Islet precursor cell (in vitro differentiated cells): ENCODE results near the gene CDH23.

Source experiments
- DNase-seq: peaks from one replicate; pipeline ENCODE4 v3.0.0-alpha.2; 2018

CDH23 gene

GRCh38 chr10:71569775-71570588, 173.3 kb downstream of the CDH23 start:
- peak; percentile 81 for DNase-seq

- no peak for DNase-seq
Observed at GRCh38 chr10:71571460-71572175, 174.9 kb downstream of the CDH23 start.

DNA sequence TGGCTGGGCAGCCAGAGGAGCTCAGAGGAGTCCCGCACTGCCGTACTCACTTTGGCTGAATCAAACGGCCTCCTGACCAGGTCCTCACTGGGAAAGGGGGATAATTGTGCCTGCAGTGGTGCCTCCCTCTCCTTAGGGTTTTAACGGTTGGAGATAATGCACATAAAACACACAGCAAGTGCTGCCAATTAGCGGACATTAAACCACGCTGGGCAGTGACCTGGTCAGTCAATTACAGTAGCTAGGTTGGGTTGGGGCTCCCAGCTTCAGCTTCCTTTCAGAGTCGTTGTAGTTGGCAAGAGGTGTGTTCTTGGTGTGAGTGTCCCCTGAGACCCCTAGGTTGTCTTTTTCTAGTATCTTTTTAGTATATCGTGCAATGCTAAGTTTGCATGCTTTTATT, 176.2 kb downstream of the CDH23 start:
- no peak for DNase-seq

DNA sequence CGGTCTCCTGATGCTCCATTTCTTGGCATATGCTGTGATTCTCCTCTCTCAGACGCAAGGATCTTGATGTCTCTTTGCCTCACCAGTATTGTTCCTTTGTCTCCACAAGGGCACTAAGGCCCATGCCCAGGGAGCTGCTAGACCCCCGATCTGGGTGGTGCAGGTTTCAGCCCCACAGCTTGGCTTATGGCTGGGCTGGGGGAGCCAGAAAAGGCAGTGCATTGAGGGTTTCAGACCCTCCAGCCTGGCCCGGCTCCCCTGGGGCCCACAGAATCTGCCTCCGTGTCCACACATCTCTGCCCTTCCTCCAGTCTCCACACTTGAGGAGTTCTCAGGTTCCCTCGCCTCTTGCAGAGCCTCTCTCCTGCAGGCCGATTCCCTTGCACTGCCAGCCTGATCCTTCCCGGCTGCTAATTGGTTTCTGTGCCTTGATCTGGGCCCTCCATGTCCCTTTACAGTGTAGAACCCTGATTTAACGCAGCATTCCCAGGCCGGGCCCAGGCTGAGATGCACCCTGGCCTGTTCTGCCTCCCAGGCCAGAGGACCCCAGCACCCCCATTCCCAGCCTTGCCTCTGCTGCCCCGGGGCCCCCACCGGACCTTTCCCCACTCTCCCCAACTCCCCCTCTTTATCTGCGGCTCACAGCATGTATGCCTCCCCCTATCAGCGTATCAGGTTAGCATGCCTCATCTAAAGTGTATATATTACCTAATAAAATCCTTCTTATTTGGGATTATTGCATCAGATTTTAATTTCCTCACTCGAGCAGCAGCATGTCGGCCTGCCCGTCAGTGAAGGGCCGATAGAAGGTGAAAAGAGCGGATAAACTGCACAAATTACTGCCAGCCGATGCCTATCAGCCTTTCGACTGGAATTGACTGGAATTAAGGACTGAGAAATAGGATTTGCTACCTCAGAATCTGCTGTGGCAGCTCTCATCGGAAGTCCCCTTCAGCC, 177.1 kb downstream of the CDH23 start:
- no peak for DNase-seq

DNA sequence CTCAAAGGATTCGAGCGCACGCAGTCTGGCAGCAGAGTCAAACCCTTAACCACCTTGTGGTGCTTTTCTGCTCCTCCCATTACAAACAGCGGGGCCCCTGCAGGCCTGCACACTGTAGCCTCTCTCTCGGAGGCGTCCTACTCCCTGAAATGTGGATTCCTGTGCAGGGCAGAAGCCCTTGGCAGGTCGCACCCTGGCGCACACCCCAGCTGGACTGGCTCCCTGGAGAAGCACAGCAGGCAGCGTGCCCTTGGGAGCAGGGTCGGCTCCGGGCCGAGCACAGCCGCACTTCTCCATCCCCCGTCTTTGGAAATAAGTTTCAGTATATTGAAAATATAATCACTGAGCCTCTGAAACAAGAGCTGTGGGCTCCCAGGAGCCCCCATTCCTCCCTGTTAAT, 178.7 kb downstream of the CDH23 start:
- DNase-seq, result no peak

DNA sequence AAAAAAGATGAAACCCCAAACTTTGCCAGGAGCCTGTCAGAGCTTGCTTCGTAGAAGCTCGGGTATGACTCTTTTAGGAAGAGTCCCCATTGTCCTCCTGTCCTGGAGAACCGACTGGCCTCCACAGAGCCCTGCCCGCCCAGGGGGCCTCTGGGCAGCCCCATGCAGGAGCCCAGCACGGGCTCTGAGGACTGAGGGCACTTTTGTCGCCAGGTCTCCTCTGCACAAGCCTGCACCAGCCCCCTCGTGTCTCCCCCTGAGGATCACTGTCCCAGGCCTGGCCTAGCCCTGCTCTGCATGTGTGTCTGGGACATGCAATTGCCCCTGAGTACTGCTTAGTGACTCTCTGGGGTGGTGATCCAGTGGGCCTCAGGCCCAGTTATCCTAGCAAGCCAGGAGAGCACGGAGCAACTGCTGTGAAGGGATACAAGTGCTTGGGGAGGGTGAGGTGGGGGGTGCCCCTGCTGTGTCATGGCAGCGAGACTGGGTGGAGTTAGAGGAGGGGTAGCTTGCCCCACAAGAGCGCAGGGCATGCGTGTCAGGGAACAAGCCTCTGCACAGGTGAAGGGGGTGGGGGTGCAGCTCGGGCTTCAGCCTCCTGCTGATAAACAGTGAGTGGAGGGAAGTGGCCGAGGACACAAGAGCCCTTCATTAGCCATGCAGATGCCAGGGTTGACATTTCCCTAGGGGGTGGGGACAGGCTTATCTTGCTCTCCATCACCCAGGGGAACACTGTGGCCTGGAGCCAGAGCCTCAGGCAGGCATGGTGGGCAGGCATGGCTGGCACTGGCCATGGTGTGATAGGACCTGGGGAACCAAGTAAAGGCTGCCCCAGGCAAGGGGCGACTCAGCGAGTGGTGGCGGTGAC, 179.4 kb downstream of the CDH23 start:
- DNase-seq, result no peak

GRCh38 chr10:71576842-71577241, 180.1 kb downstream of the CDH23 start:
- no peak for DNase-seq

DNA sequence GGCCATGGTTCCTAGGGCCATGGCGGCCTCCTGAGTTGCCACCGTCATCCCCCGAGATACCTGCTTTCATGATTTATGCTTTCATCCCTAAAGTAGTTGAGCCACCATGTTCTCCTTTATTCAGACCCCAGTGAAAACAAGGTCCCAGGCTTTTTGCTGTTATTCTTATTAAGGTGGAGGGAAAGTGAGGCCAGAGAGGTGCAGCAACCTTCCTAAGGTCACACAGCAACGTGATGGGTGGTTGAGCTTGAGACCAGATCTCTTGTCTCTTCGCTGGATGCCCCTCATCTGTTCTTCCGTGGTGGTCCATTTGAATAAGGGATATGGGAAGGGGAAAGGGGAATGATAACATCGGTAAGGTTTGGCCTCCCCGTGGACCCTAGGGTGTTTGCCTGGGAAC, 180.6 kb downstream of the CDH23 start:
- DNase-seq, result no peak

GRCh38 chr10:71578069-71578468, 181.3 kb downstream of the CDH23 start:
- no peak for DNase-seq

DNA sequence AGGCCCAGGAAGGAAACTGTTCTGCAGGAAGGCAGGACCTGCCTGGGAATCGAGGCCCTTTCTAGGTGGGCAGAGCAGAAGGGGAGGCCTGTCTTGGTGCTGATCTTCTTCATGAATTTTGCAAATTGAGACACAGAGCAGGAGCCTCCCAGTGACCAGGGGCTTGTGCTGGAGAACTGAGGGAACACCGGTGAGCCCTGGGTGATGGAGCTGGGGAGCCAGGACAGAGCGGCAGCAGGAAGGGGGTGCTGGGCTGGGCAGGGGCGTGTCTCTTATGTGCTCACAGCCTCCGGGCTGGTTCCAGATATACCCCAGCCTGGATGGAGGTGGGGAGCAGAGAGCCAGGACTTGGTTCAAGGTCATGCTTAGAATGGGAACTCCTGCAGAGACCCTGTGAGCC, 182.9 kb downstream of the CDH23 start:
- DNase-seq, result no peak

DNA sequence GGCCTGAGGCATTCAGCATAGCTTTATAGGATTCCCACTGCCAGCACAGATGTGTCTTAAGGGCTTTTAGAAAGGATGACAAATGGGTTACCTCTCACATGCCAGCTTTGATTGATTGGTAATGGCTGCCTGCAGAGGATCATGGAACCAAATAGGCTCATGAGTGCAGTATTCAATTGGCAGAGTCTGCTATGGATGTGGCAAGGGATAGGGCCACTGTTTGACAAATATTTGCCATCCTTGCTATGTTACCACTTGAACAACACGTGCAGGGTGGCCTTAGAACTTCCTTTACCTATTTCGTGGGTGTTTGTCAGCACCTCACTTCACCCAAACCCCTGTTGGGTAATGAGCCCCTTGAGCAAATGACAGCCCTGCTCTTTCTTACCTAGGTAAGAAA, 183.7 kb downstream of the CDH23 start:
- no peak for DNase-seq

- no peak for DNase-seq
Observed at GRCh38 chr10:71580926-71581325, 184.2 kb downstream of the CDH23 start.

- DNase-seq, result no peak
Observed at GRCh38 chr10:71581376-71581775, 184.7 kb downstream of the CDH23 start.

GRCh38 chr10:71582019-71582418, 185.3 kb downstream of the CDH23 start:
- peak; percentile 80 for DNase-seq

DNA sequence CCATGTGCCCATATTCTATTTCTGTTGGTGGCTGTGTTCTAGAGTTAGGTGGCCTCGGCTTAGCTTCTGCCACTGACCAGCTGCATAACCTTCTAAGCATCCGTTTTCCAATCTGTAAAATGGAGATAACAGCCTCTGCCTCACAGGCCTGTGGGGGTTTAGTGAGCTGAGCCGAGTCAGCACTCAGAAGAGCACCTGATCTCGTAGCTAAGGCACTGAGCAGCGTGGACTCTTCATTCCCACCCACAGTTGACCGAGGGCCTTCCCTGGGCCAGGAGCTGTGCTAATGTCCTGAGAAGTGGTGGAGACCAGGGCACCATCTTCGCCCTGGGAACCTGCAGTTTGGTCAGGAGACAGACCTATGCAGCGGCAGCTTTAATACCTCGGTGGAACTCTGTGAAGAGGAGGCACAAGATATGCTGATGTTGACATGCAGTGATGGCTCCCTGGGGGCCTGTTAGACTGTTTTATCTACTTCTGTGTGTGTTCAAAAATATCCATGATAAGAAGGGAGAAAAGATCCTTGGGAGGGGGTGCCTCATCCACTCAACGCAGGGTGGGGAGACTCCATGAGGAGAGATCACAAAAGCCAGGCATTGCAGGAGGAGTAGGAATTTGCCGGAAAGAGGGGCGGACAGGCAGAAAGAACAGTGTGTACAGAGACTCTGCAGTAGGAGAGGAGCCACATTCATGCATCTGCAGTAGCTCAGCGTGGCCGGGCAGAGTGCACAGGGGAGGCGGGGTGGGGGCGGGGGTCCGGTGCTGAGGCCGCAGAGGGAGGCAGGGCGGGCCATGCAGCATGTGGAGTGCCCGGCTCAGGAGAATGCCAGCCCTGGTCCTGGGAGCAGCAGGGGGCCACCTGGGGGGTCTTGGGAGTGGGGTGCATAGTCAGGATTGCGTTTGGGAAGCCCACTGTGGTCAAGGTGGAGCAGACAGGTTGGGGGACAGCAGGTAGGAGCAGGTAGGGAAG, 186.1 kb downstream of the CDH23 start:
- no peak for DNase-seq

GRCh38 chr10:71584461-71584860, 187.7 kb downstream of the CDH23 start:
- no peak for DNase-seq

GRCh38 chr10:71584902-71585563, 188.3 kb downstream of the CDH23 start:
- no peak for DNase-seq

DNA sequence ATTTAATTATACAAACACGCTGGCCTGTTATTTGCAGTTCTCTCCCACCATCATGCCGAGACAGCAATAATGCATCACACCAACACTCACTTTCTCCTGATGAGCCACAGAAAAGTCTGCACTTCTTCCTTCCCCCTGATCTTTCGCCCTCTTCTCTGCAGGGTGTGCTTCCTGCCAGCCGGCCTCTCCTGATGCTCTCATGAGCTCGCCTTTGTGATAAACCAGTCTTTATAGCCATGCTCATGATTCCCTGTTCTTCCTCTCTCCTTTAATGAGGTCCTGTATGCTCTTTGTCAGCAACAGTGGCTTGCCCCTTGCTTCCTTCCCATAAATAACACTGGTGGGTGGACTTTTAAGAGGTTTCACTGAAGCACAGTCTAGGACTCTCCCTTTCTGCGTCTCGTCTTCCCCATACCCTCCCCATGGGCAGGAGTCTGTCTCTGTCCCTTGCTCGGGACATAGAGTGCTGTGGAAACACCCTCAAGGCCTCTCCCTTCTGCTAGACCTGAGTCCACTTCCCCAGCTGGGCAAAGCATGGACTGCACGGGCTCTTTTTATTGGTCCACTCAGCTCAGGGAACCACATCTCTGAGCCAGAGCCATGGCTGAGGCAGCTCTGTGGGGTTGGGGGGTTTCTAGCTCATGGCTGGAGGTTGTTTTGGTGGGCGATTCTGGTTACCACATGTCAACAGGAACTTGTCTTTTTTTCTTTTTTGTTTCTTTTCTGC, 189.0 kb downstream of the CDH23 start:
- DNase-seq, result no peak

- DNase-seq, result no peak
Observed at GRCh38 chr10:71587941-71588573, 191.3 kb downstream of the CDH23 start.
